SK-N-SH (cell line): Measurements from ENCODE around the gene ZNF516. TPM values are rescaled to one million over a fixed set of nuclear protein-coding genes. Genes with fewer than 3 reads are reported as not detected.

Experiments used
- CTCF ChIA-PET: fragments of 300-600, 350-600 bp; formaldehyde crosslinking; extraction: SDS; loops from one replicate; lab custom pipeline; 2021; lab: Yijun Ruan, JAX
- POLR2A ChIA-PET: fragments of 350-600 bp; sonication (Branson Sonifier 250); formaldehyde crosslinking; extraction: SDS; loops from one replicate; lab custom pipeline; 2020; ENCODE audit warnings: antibody characterized with exemption, inconsistent platforms; lab: Yijun Ruan, JAX
- DNase-seq: peaks from one replicate; pipeline ENCODE4 v3.0.0; 2012
- H2AFZ ChIP-seq: fragments of 200-600 bp; sonication (generic); 2 replicates; pipeline ENCODE4 v1.8.1; 2016; ENCODE audit warnings: antibody characterized with exemption, mild to moderate bottlenecking, low read depth
- H3F3A ChIP-seq: fragments of 200-600 bp; sonication (generic); replicated peaks from 2 replicates; pipeline ENCODE3; 2016; ENCODE audit warnings: antibody characterized with exemption, mild to moderate bottlenecking; ENCODE audit not compliant: insufficient read depth
- H3K27ac ChIP-seq, 2 experiments: fragments of 200-500 bp in 1 of 2; fragments of 200-600 bp in 1 of 2; sonication (Bioruptor generic) in 1 of 2; sonication (generic), shearing (Covaris generic) in 1 of 2; 2 replicates each; pipeline versions ENCODE4 v1.5.1 to v1.6.1; 2014 to 2016; ENCODE audit warnings: low read depth in 2 of 2, inconsistent platforms in 1 of 2, low read length in 1 of 2, mild to moderate bottlenecking in 1 of 2, mixed read lengths in 1 of 2
- H3K27me3 ChIP-seq: fragments of 200-600 bp; sonication (generic), shearing (Covaris generic); 2 replicates; pipeline ENCODE4 v1.6.1; 2016; ENCODE audit warnings: mixed run types; ENCODE audit not compliant: insufficient read depth
- H3K36me3 ChIP-seq, 2 experiments: fragments of 200-500 bp in 1 of 2; fragments of 200-600 bp in 1 of 2; sonication (Bioruptor generic) in 1 of 2; sonication (generic) in 1 of 2; replicated peaks in 1 of 2; 2 replicates each; pipeline versions ENCODE3 to v1.5.1; 2014 to 2016; ENCODE audit warnings: low read length in 1 of 2, mild to moderate bottlenecking in 1 of 2; ENCODE audit not compliant: insufficient read depth in 2 of 2, control insufficient read depth in 1 of 2
- H3K4me1 ChIP-seq, 2 experiments: fragments of 200-500 bp in 1 of 2; fragments of 200-600 bp in 1 of 2; sonication (Bioruptor generic) in 1 of 2; sonication (generic), shearing (Covaris generic) in 1 of 2; 2 replicates each; pipeline versions ENCODE4 v1.5.1 to v1.6.1; 2014 to 2016; ENCODE audit warnings: low read depth in 1 of 2, low read length in 1 of 2, mixed run types in 1 of 2; ENCODE audit not compliant: insufficient read depth in 2 of 2, control insufficient read depth in 1 of 2
- H3K4me2 ChIP-seq: fragments of 200-600 bp; sonication (generic), shearing (Covaris generic); 2 replicates; pipeline ENCODE4 v1.6.1; 2017; ENCODE audit warnings: mixed run types
- H3K4me3 ChIP-seq, 2 experiments: fragments of 200-500 bp in 1 of 2; fragments of 200-600 bp in 1 of 2; sonication (Bioruptor generic) in 1 of 2; sonication (generic), shearing (Covaris generic) in 1 of 2; 2 replicates each; pipeline versions ENCODE4 v1.5.1 to v1.8.1; 2014 to 2016; ENCODE audit warnings: low read depth in 2 of 2, inconsistent platforms in 1 of 2, low read length in 1 of 2, mild to moderate bottlenecking in 1 of 2, mixed read lengths in 1 of 2, moderate library complexity in 1 of 2
- H3K79me2 ChIP-seq: fragments of 200-600 bp; sonication (generic); 2 replicates; pipeline ENCODE4 v1.8.1; 2017; ENCODE audit warnings: mild to moderate bottlenecking; ENCODE audit not compliant: insufficient read depth
- H3K9ac ChIP-seq: fragments of 200-600 bp; sonication (generic); 2 replicates; pipeline ENCODE4 v1.6.1; 2017; ENCODE audit warnings: mixed run types
- H3K9me2 ChIP-seq: fragments of 200-600 bp; sonication (generic); 2 replicates; pipeline ENCODE4 v1.6.1; 2017; ENCODE audit warnings: mixed run types
- H3K9me3 ChIP-seq: fragments of 200-600 bp; sonication (generic); 2 replicates; pipeline ENCODE4 v1.6.1; 2017; ENCODE audit warnings: mixed run types, mild to moderate bottlenecking, moderate library complexity
- H4K20me1 ChIP-seq: fragments of 200-600 bp; sonication (generic); 2 replicates; pipeline ENCODE4 v1.6.1; 2017; ENCODE audit warnings: mild to moderate bottlenecking, mixed run types; ENCODE audit not compliant: insufficient read depth
- CHD2 ChIP-seq: fragments of 150-350 bp; IDR thresholded peaks from 2 replicates; pipeline ENCODE4 v1.6.1; 2018; ENCODE audit warnings: low read length; ENCODE audit not compliant: partially characterized antibody
- CTCF ChIP-seq: fragments of 200-600 bp; sonication (generic); IDR thresholded peaks from 2 replicates; pipeline ENCODE4 v1.6.1; 2017; ENCODE audit warnings: antibody characterized with exemption, mild to moderate bottlenecking, moderate library complexity
- EP300 ChIP-seq, 2 experiments: IDR thresholded peaks; 2 replicates each; pipeline versions ENCODE4 v1.4.0 to v1.6.1; 2012; ENCODE audit warnings: borderline replicate concordance in 1 of 2, low read depth in 1 of 2, low read length in 1 of 2
- FOSL2 ChIP-seq: IDR thresholded peaks from 2 replicates; pipeline ENCODE4 v1.4.0; 2012; ENCODE audit warnings: low read depth, mild to moderate bottlenecking, moderate library complexity, borderline replicate concordance
- FOXJ3 ChIP-seq: sonication (generic); formaldehyde crosslinking; IDR thresholded peaks from 2 replicates; pipeline ENCODE4 v1.5.1; 2020; ENCODE audit warnings: mild to moderate bottlenecking, missing genetic modification reagents
- MAX ChIP-seq: IDR thresholded peaks from 2 replicates; pipeline ENCODE4 v1.4.0; 2012; ENCODE audit warnings: low read depth
- MEF2A ChIP-seq: IDR thresholded peaks from 2 replicates; pipeline ENCODE4 v1.4.0; 2012; ENCODE audit warnings: low read depth, borderline replicate concordance
- MXI1 ChIP-seq: IDR thresholded peaks from 2 replicates; pipeline ENCODE4 v1.6.1; 2012; ENCODE audit warnings: mild to moderate bottlenecking, low read depth, low read length, improper control_type of control experiment
- RAD21 ChIP-seq: IDR thresholded peaks from 2 replicates; pipeline ENCODE4 v1.6.1; 2012; ENCODE audit warnings: mild to moderate bottlenecking, low read length
- TAF1 ChIP-seq: IDR thresholded peaks from 2 replicates; pipeline ENCODE4 v1.6.1; 2012; ENCODE audit warnings: low read depth, mild to moderate bottlenecking, low read length, moderate library complexity, borderline replicate concordance
- TCF12 ChIP-seq: IDR thresholded peaks from 2 replicates; pipeline ENCODE4 v1.4.0; 2012
- USF1 ChIP-seq: IDR thresholded peaks from 2 replicates; pipeline ENCODE4 v1.4.0; 2012; ENCODE audit warnings: low read depth, borderline replicate concordance
- YY1 ChIP-seq: IDR thresholded peaks from 2 replicates; pipeline ENCODE4 v1.4.0; 2012; ENCODE audit warnings: low read depth, mild to moderate bottlenecking
- WGBS: methylation state at CpG from one replicate; pipeline ENCODE4 v1.1.6; 2017; ENCODE audit warnings: low lambda C conversion rate; 5-methylcytosine and 5-hydroxymethylcytosine counted together
- polyA plus RNA-seq, 3 experiments: library from polyadenylated mRNA; depleted of rRNA; stranded (reverse); fragments of >200 nt; gene quantifications; 2 replicates each; pipeline ENCODE4 v1.2.3, GENCODE V29; 2012

ZNF516 gene
- polyA plus RNA-seq, 1 of the 3 experiments (the other 2 are of a cell fraction) = 4.4 TPM

GRCh38 chr18:76414936-76415621, 80.0 kb downstream of the ZNF516 start (continued):
- TF ChIP-seq MAX = no peak
- TF ChIP-seq CTCF = no peak

GRCh38 chr18:76412818-76413565, 82.0 kb downstream of the ZNF516 start:
- ChIA-PET POLR2A (no interaction called here), CTCF (no interaction called here)
- Histone ChIP-seq H3K9ac (no peak overlapping the region), H3F3A (no peaks in the 10 kb centered on the region), H3K4me1 (peaks cover 0 to 2% of the 10 kb centered on the region in 2 experiments; a peak in 1 of 4 replicates), H3K27me3 (no peaks in the 10 kb centered on the region), H2AFZ (no peak overlapping the region), H4K20me1 (no peaks in the 10 kb centered on the region), H3K4me3 (no peak overlapping the region), H3K79me2 (0 out of 2 replicates have a peak, but pooled peaks cover 1% of the 10 kb centered on the region), H3K9me2 (no peaks in the 10 kb centered on the region), H3K4me2 (no peak overlapping the region), H3K9me3 (no peaks in the 10 kb centered on the region), H3K36me3 (no peaks in the 10 kb centered on the region), H3K27ac (no peak overlapping the region)
- WGBS = 73% methylated on average over 19 of the region's 19 CpGs
- DNase-seq = no peak
- TF ChIP-seq USF1 = no peak
- TF ChIP-seq MEF2A = no peak
- TF ChIP-seq MXI1 = no peak
- TF ChIP-seq RAD21 = no peak
- TF ChIP-seq MAX = no peak
- TF ChIP-seq TCF12 = no peak
- no peak for TF ChIP-seq FOSL2
- TF ChIP-seq YY1 = no peak
- TF ChIP-seq EP300 (IDR thresholded peaks at IDR 0.05; ENCODE audit: borderline replicate concordance in 1 of 2, low read depth in 1 of 2, low read length in 1 of 2) = no peak
- TF ChIP-seq FOXJ3 (CRISPR knock-in tag) = no peak
- TF ChIP-seq CHD2 = no peak
- TF ChIP-seq TAF1 = no peak
